OCI-LY1 (cell line): Measurements from ENCODE around the gene MRTFA.

Source experiments
- H2AFZ ChIP-seq: fragments of 200-600 bp; sonication (generic), shearing (Covaris generic); 2 replicates; pipeline ENCODE4 v1.6.0; 2014; ENCODE audit warnings: antibody characterized with exemption, mild to moderate bottlenecking, low read length
- H3F3A ChIP-seq: fragments of 200-600 bp; sonication (generic), shearing (Covaris generic); 2 replicates; pipeline ENCODE4 v1.6.0; 2014; ENCODE audit warnings: mild to moderate bottlenecking, antibody characterized with exemption, low read length, moderate library complexity; ENCODE audit not compliant: insufficient read depth
- H3K27ac ChIP-seq: fragments of 200-600 bp; sonication (generic); 2 replicates; pipeline ENCODE4 v1.5.1; 2014; ENCODE audit warnings: low read length, mixed run types, mild to moderate bottlenecking, low read depth; ENCODE audit not compliant: poor library complexity, severe bottlenecking
- H3K27me3 ChIP-seq: fragments of 200-600 bp; sonication (generic); 2 replicates; pipeline ENCODE4 v1.6.0; 2014; ENCODE audit warnings: antibody characterized with exemption, mild to moderate bottlenecking, low read length, moderate library complexity; ENCODE audit not compliant: insufficient read depth
- H3K36me3 ChIP-seq: fragments of 200-600 bp; sonication (generic); 2 replicates; pipeline ENCODE4 v1.6.1; 2014; ENCODE audit warnings: mild to moderate bottlenecking, antibody characterized with exemption, low read length, moderate library complexity, mixed read lengths; ENCODE audit not compliant: insufficient read depth
- H3K4me1 ChIP-seq: fragments of 200-600 bp; sonication (generic); 2 replicates; pipeline ENCODE4 v1.5.1; 2014; ENCODE audit warnings: mild to moderate bottlenecking, low read length, moderate library complexity; ENCODE audit not compliant: insufficient read depth, severe bottlenecking
- H3K4me2 ChIP-seq: fragments of 200-600 bp; sonication (generic), shearing (Covaris generic); 2 replicates; pipeline ENCODE4 v1.6.1; 2014; ENCODE audit warnings: low read length
- H3K4me3 ChIP-seq: fragments of 200-600 bp; sonication (generic); 2 replicates; pipeline ENCODE4 v1.5.1; 2014; ENCODE audit warnings: low read length, low read depth, mild to moderate bottlenecking, mixed read lengths; ENCODE audit not compliant: poor library complexity, severe bottlenecking
- H3K79me2 ChIP-seq: fragments of 200-600 bp; shearing (Covaris generic); 2 replicates; pipeline ENCODE4 v1.6.1; 2016; ENCODE audit warnings: mixed run types, low read length, mixed read lengths; ENCODE audit not compliant: insufficient read depth
- H3K9ac ChIP-seq: fragments of 200-600 bp; sonication (generic), shearing (Covaris generic); 2 replicates; pipeline ENCODE4 v1.6.1; 2014; ENCODE audit warnings: mild to moderate bottlenecking, low read length, mixed read lengths
- H3K9me2 ChIP-seq: fragments of 200-600 bp; sonication (generic), shearing (Covaris generic); 2 replicates; pipeline ENCODE4 v1.6.1; 2014; ENCODE audit warnings: low read depth, mild to moderate bottlenecking, low read length, mixed read lengths
- H3K9me3 ChIP-seq: fragments of 200-600 bp; shearing (Covaris generic); 2 replicates; pipeline ENCODE4 v1.6.1; 2014; ENCODE audit warnings: low read length, mixed read lengths
- H4K20me1 ChIP-seq: fragments of 200-600 bp; sonication (generic), shearing (Covaris generic); 2 replicates; pipeline ENCODE4 v1.6.0; 2016; ENCODE audit warnings: mild to moderate bottlenecking, low read length; ENCODE audit not compliant: insufficient read depth
- EZH2 ChIP-seq: fragments of 200-600 bp; sonication (generic), shearing (Covaris generic); IDR thresholded peaks from 2 replicates; pipeline ENCODE4 v1.8.0; 2017; ENCODE audit warnings: borderline replicate concordance, mixed run types, mild to moderate bottlenecking, antibody characterized with exemption, low read length, moderate library complexity, mixed read lengths
- TF ChIP-seq, protein P1 (sequence below): fragments of 200-600 bp; sonication (generic), shearing (Covaris generic); IDR thresholded peaks from 2 replicates; pipeline ENCODE4 v1.5.1; 2017; ENCODE audit warnings: mild to moderate bottlenecking, antibody characterized with exemption, low read length, moderate library complexity, mixed read lengths

Gene MRTFA

GRCh38 chr22:40636380-40637182 is at the start of gene MRTFA:
Gene MRTFA (minus strand): TSS chr22:40636719.
- TF ChIP-seq, protein P1, sequence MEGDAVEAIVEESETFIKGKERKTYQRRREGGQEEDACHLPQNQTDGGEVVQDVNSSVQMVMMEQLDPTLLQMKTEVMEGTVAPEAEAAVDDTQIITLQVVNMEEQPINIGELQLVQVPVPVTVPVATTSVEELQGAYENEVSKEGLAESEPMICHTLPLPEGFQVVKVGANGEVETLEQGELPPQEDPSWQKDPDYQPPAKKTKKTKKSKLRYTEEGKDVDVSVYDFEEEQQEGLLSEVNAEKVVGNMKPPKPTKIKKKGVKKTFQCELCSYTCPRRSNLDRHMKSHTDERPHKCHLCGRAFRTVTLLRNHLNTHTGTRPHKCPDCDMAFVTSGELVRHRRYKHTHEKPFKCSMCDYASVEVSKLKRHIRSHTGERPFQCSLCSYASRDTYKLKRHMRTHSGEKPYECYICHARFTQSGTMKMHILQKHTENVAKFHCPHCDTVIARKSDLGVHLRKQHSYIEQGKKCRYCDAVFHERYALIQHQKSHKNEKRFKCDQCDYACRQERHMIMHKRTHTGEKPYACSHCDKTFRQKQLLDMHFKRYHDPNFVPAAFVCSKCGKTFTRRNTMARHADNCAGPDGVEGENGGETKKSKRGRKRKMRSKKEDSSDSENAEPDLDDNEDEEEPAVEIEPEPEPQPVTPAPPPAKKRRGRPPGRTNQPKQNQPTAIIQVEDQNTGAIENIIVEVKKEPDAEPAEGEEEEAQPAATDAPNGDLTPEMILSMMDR = no peak
- TF ChIP-seq EZH2 = no peak
- H3K9ac ChIP-seq = peak within 1 kb of the TSS; percentile 75
- no peaks in the 10 kb centered on the region for H3K36me3 ChIP-seq
- peak within 1 kb of the TSS; percentile 13 for H3K27ac ChIP-seq
- H3K9me3 ChIP-seq = no peaks in the 10 kb centered on the region
- H3K9me2 ChIP-seq = no peaks in the 10 kb centered on the region
- H3F3A ChIP-seq = no peaks in the 10 kb centered on the region
- no peaks in the 10 kb centered on the region for H3K27me3 ChIP-seq
- H3K4me2 ChIP-seq = peak within 1 kb of the TSS; percentile 99
- H3K79me2 ChIP-seq = peaks cover 39% of the 10 kb centered on the region
- peak within 1 kb of the TSS; percentile 90 for H3K4me3 ChIP-seq
- H4K20me1 ChIP-seq = no peaks in the 10 kb centered on the region
- peaks cover 21% of the 10 kb centered on the region for H3K4me1 ChIP-seq
- H2AFZ ChIP-seq = peak within 1 kb of the TSS; percentile 4; the same call in 1 of the 2 replicates

GRCh38 chr22:40685406-40685805 is 48.9 kb upstream of the MRTFA start:
- no peak overlapping the region for H2AFZ ChIP-seq
- no peaks in the 10 kb centered on the region for H3K36me3 ChIP-seq
- no peaks in the 10 kb centered on the region for H3K79me2 ChIP-seq
- H4K20me1 ChIP-seq = no peaks in the 10 kb centered on the region
- no peak overlapping the region for H3K4me2 ChIP-seq
- TF ChIP-seq EZH2 = no peak
- TF ChIP-seq, protein P1 = no peak
- no peaks in the 10 kb centered on the region for H3K9me3 ChIP-seq
- H3K9ac ChIP-seq = no peak overlapping the region
- H3F3A ChIP-seq = no peaks in the 10 kb centered on the region
- no peaks in the 10 kb centered on the region for H3K27me3 ChIP-seq
- no peak overlapping the region for H3K27ac ChIP-seq
- H3K4me1 ChIP-seq = no peaks in the 10 kb centered on the region
- no peaks in the 10 kb centered on the region for H3K9me2 ChIP-seq
- H3K4me3 ChIP-seq = no peak overlapping the region

DNA sequence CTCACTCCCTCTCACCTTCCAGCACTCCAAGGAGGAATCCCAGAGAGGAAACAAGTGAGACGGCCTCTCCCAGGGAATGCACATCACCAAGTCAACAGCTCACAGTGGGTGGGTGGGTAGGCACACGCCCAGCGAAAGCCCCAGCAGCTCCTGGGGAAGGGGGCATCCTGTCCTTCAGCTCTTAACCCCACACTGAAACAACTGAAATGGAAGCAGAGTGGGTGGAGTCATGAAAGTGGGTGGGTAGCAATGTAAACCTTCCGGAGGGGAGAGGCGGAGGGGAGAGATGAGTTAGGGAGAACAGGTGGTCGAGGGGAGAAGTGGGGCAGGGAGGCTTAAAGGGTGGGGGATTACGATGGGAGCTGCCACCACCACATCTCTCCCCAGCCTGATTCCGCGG is 48.2 kb upstream of the MRTFA start:
- no peak overlapping the region for H2AFZ ChIP-seq
- H3K36me3 ChIP-seq = no peaks in the 10 kb centered on the region
- no peaks in the 10 kb centered on the region for H3K4me1 ChIP-seq
- no peak overlapping the region for H3K4me3 ChIP-seq
- no peaks in the 10 kb centered on the region for H3K9me2 ChIP-seq
- no peaks in the 10 kb centered on the region for H3F3A ChIP-seq
- no peak overlapping the region for H3K4me2 ChIP-seq
- no peak overlapping the region for H3K9ac ChIP-seq
- no peak overlapping the region for H3K27ac ChIP-seq
- no peak for TF ChIP-seq EZH2
- TF ChIP-seq, protein P1 = no peak
- H3K27me3 ChIP-seq = no peaks in the 10 kb centered on the region
- H4K20me1 ChIP-seq = no peaks in the 10 kb centered on the region
- no peaks in the 10 kb centered on the region for H3K9me3 ChIP-seq
- no peaks in the 10 kb centered on the region for H3K79me2 ChIP-seq
